ENCODE results near the gene SPRY1.

- TF ChIP-seq HNF4A (conservative IDR thresholded peaks at IDR 0.05) (no peak), CTCF (IDR thresholded peaks at IDR 0.05; ENCODE audit: low read depth, low read length, missing input control) (no peak), RAD21 (IDR thresholded peaks at IDR 0.05) (peak in 1 of 2 donors; percentile 24), FOXA1 (IDR thresholded peaks at IDR 0.05) (no peak), TAF1 (conservative IDR thresholded peaks at IDR 0.05) (no peak), EGR1 (IDR thresholded peaks at IDR 0.05; ENCODE audit: low read depth in 2 of 2) (no peak), SP1 (IDR thresholded peaks at IDR 0.05) (peak; percentile 17), JUND (IDR thresholded peaks at IDR 0.05) (no peak), GABPA (IDR thresholded peaks at IDR 0.05 in 1 of 2, conservative IDR thresholded peaks at IDR 0.05 in 1 of 2) (no peak), YY1 (IDR thresholded peaks at IDR 0.05) (peak; percentile 13), NR2F2 (IDR thresholded peaks at IDR 0.05) (peak; percentile 96)
- TF ChIP-seq, protein P1, sequence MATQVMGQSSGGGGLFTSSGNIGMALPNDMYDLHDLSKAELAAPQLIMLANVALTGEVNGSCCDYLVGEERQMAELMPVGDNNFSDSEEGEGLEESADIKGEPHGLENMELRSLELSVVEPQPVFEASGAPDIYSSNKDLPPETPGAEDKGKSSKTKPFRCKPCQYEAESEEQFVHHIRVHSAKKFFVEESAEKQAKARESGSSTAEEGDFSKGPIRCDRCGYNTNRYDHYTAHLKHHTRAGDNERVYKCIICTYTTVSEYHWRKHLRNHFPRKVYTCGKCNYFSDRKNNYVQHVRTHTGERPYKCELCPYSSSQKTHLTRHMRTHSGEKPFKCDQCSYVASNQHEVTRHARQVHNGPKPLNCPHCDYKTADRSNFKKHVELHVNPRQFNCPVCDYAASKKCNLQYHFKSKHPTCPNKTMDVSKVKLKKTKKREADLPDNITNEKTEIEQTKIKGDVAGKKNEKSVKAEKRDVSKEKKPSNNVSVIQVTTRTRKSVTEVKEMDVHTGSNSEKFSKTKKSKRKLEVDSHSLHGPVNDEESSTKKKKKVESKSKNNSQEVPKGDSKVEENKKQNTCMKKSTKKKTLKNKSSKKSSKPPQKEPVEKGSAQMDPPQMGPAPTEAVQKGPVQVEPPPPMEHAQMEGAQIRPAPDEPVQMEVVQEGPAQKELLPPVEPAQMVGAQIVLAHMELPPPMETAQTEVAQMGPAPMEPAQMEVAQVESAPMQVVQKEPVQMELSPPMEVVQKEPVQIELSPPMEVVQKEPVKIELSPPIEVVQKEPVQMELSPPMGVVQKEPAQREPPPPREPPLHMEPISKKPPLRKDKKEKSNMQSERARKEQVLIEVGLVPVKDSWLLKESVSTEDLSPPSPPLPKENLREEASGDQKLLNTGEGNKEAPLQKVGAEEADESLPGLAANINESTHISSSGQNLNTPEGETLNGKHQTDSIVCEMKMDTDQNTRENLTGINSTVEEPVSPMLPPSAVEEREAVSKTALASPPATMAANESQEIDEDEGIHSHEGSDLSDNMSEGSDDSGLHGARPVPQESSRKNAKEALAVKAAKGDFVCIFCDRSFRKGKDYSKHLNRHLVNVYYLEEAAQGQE (IDR thresholded peaks at IDR 0.05) = no peak
- TF ChIP-seq, protein P2, sequence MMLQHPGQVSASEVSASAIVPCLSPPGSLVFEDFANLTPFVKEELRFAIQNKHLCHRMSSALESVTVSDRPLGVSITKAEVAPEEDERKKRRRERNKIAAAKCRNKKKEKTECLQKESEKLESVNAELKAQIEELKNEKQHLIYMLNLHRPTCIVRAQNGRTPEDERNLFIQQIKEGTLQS (IDR thresholded peaks at IDR 0.05) = no peak
- TF ChIP-seq, protein P3, sequence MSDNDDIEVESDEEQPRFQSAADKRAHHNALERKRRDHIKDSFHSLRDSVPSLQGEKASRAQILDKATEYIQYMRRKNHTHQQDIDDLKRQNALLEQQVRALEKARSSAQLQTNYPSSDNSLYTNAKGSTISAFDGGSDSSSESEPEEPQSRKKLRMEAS (IDR thresholded peaks at IDR 0.05) = no peak
These were observed 47.7 kb downstream of the SPRY1 start for GRCh38 chr4:123444290-123444731.

Measured in liver (tissue), 3 donors.